HG02678 (cell line): Measurements from ENCODE around the gene HLA-DQA1.
"Not testable (repeated sequence)": the region's sequence is repeated elsewhere in the genome, so short reads cannot be mapped to it uniquely, and the experiment has no call there.

Experiments used
- ATAC-seq: cut with Tn5 transposase; IDR thresholded peaks from one replicate; pipeline ENCODE4 v1.9.1; 2021; ENCODE audit warnings: mild to moderate bottlenecking, moderate library complexity; ENCODE audit not compliant: unreplicated experiment

Gene HLA-DQA1

GRCh38 chr6:32637219-32637880, at the start of gene HLA-DQA1:
Gene HLA-DQA1 (plus strand): TSS chr6:32637406. CDS start chr6:32637459, 53 bp downstream.
- ATAC-seq = peak; percentile 74

- no peak for ATAC-seq
These were observed 49.0 kb upstream of the HLA-DQA1 start for GRCh38 chr6:32588156-32588555.

- peak; percentile 94 for ATAC-seq
These were observed 47.4 kb upstream of the HLA-DQA1 start, which contains the start of gene HLA-DRB1 for GRCh38 chr6:32589596-32590449. Gene HLA-DRB1 (minus strand): TSS chr6:32589848. CDS start chr6:32589742, 106 bp downstream.

- ATAC-seq = not testable (repeated sequence)
These were observed 46.5 kb upstream of the HLA-DQA1 start for GRCh38 chr6:32590713-32591112.

- ATAC-seq = no peak
These were observed 40.2 kb upstream of the HLA-DQA1 start for GRCh38 chr6:32597024-32597423.

- ATAC-seq = no peak
These were observed 34.8 kb upstream of the HLA-DQA1 start for GRCh38 chr6:32602383-32602782.

- ATAC-seq = no peak
These were observed 34.0 kb upstream of the HLA-DQA1 start for GRCh38 chr6:32603222-32603621.

- ATAC-seq = peak; percentile 37
These were observed 33.3 kb upstream of the HLA-DQA1 start for GRCh38 chr6:32603888-32604287.

- ATAC-seq = peak; percentile 51
These were observed 32.8 kb upstream of the HLA-DQA1 start for GRCh38 chr6:32604434-32604877.

GRCh38 chr6:32607263-32607987, 29.8 kb upstream of the HLA-DQA1 start:
- no peak for ATAC-seq

GRCh38 chr6:32607988-32608298, 29.3 kb upstream of the HLA-DQA1 start:
- ATAC-seq = no peak

- no peak for ATAC-seq
These were observed 28.8 kb upstream of the HLA-DQA1 start for GRCh38 chr6:32608362-32608761.

GRCh38 chr6:32609391-32609730, 27.8 kb upstream of the HLA-DQA1 start:
- no peak for ATAC-seq

GRCh38 chr6:32609731-32610640, 27.2 kb upstream of the HLA-DQA1 start:
- ATAC-seq = peak; percentile 89

- ATAC-seq = no peak
These were observed 26.4 kb upstream of the HLA-DQA1 start for GRCh38 chr6:32610682-32611296.

- no peak for ATAC-seq
These were observed 23.7 kb upstream of the HLA-DQA1 start for GRCh38 chr6:32613475-32613874.

- ATAC-seq = no peak
These were observed 22.7 kb upstream of the HLA-DQA1 start for GRCh38 chr6:32614366-32615081.

- ATAC-seq = no peak
These were observed 21.2 kb upstream of the HLA-DQA1 start for GRCh38 chr6:32615885-32616532.

- no peak for ATAC-seq
These were observed 19.5 kb upstream of the HLA-DQA1 start for GRCh38 chr6:32617751-32618150.
